Caco-2 (cell line): ENCODE results near the gene CRELD1. TPM values are rescaled to one million over a fixed set of nuclear protein-coding genes. Genes with fewer than 3 reads are reported as not detected.
A peak's percentile ranks its signal among the peaks of the same experiment; 100 is the strongest.

Source experiments
- BruUV-seq: library from RNA; stranded (reverse); fragments of 400-500 nt; replicated peaks from 2 replicates; lab custom pipeline; 2021; lab: Mats Ljungman, UMichigan
- CTCF ChIA-PET: fragments of 300-600 bp; sonication (Branson Sonifier 250); formaldehyde crosslinking; loops from one replicate; lab custom pipeline; 2022; ENCODE audit warnings: antibody characterized with exemption; lab: Charles Lee
- POLR2A ChIA-PET: fragments of 300-600 bp; sonication (Branson Sonifier 250); formaldehyde crosslinking; loops from one replicate; lab custom pipeline; 2022; ENCODE audit warnings: antibody characterized with exemption; lab: Charles Lee
- DNase-seq, 2 experiments: peaks; one replicate each; pipeline versions ENCODE4 v3.0.0 to v3.0.0-alpha.2; 2020 to 2022
- H3K27me3 ChIP-seq: replicated peaks from 2 replicates; pipeline ENCODE4 v1.6.0; 2011; ENCODE audit warnings: low read length; ENCODE audit not compliant: control insufficient read depth, insufficient read depth
- H3K36me3 ChIP-seq: 2 replicates; pipeline ENCODE4 v1.5.1; 2011; ENCODE audit warnings: low read length; ENCODE audit not compliant: control insufficient read depth, insufficient read depth
- H3K4me1 ChIP-seq: fragments of 250-450 bp; sonication (Bioruptor Pico); 2 replicates; pipeline ENCODE4 v1.5.1; 2020; ENCODE audit warnings: mild to moderate bottlenecking
- H3K4me3 ChIP-seq: 2 replicates; pipeline ENCODE4 v1.5.1; 2011; ENCODE audit warnings: low read depth, mild to moderate bottlenecking, control low read depth, low read length
- H3K9me3 ChIP-seq: fragments of 250-450 bp; sonication (Bioruptor Pico); 2 replicates; pipeline ENCODE4 v1.5.1; 2020; ENCODE audit warnings: mild to moderate bottlenecking, moderate library complexity
- H3K27ac Mint-ChIP-seq: one replicate; pipeline ENCODE4 v1.8.0; 2022; ENCODE audit warnings: mixed read lengths; ENCODE audit not compliant: unreplicated experiment
- H3K27me3 Mint-ChIP-seq: one replicate; pipeline ENCODE4 v1.8.0; 2022; ENCODE audit warnings: mixed read lengths; ENCODE audit not compliant: insufficient read depth, unreplicated experiment
- H3K36me3 Mint-ChIP-seq: one replicate; pipeline ENCODE4 v1.8.0; 2022; ENCODE audit warnings: mild to moderate bottlenecking, mixed read lengths; ENCODE audit not compliant: insufficient read depth, unreplicated experiment
- H3K4me1 Mint-ChIP-seq: one replicate; pipeline ENCODE4 v1.8.0; 2022; ENCODE audit warnings: low read depth, mixed read lengths; ENCODE audit not compliant: unreplicated experiment
- H3K4me3 Mint-ChIP-seq: one replicate; pipeline ENCODE4 v1.8.0; 2022; ENCODE audit warnings: mild to moderate bottlenecking, moderate library complexity, mixed read lengths; ENCODE audit not compliant: unreplicated experiment
- H3K9me3 Mint-ChIP-seq: one replicate; pipeline ENCODE4 v1.8.0; 2022; ENCODE audit warnings: mixed read lengths; ENCODE audit not compliant: unreplicated experiment
- intact Hi-C: fragments of 100-400 bp; cut with micrococcal nuclease; formaldehyde crosslinking; loops from one replicate; pipeline ENCODE4 v1.10.0; 2022; ENCODE audit not compliant: unreplicated experiment
- total RNA-seq: library from RNA; stranded (reverse); gene quantifications from 2 replicates; pipeline ENCODE4 v1.2.3, GENCODE V29; 2022
- TF ChIP-seq, protein P1 (sequence below), 2 experiments: fragments of 200-600 bp in 1 of 2; IDR thresholded peaks; 1 replicate in 1 of 2; 2 replicates in 1 of 2; pipeline versions ENCODE4 v1.5.1 to v1.8.0; 2011 to 2022; ENCODE audit warnings: antibody characterized with exemption in 1 of 2, control low read depth in 1 of 2, inconsistent platforms in 1 of 2, low read depth in 1 of 2, low read length in 1 of 2, mild to moderate bottlenecking in 1 of 2, moderate library complexity in 1 of 2; ENCODE audit not compliant: insufficient read depth in 1 of 2, severe bottlenecking in 1 of 2, unreplicated experiment in 1 of 2

The CRELD1 gene
- total RNA-seq, 1 experiment from 2014 or later: 18.3 TPM

GRCh38 chr3:9897408-9898372 is 35.9 kb upstream of the CRELD1 start:
- peak overlapping the region; percentile 84 for H3K27ac Mint-ChIP-seq
- Histone ChIP-seq H3K4me1 (peaks cover 64% of the 10 kb centered on the region), H3K27me3 (no peaks in the 10 kb centered on the region), H3K4me3 (no peak overlapping the region), H3K36me3 (no peaks in the 10 kb centered on the region; the same call in none of the 2 replicates), H3K9me3 (peaks cover 4% of the 10 kb centered on the region)
- peaks cover 67% of the 10 kb centered on the region for H3K36me3 Mint-ChIP-seq
- H3K9me3 Mint-ChIP-seq: no peaks in the 10 kb centered on the region
- ChIA-PET CTCF (interaction anchor here (0.6 to 1.4 kb wide), 9 partner anchors 13 to 49 kb away, joined by 3 to 14 read pairs (median 8); partner anchors contain the start of genes CRELD1 and IL17RC), POLR2A (interaction anchor here (0.5 to 1.7 kb wide), 7 partner anchors 13 to 105 kb away, joined by 3 to 17 read pairs (median 6); partner anchors contain the start of genes ARPC4, CRELD1 and TADA3)
- intact Hi-C loops: loop anchor here (1.0 to 5.0 kb wide), 3 partner anchors 7 to 55 kb away; partner anchors contain the start of genes JAGN1 and RPUSD3
- no peaks in the 10 kb centered on the region for H3K27me3 Mint-ChIP-seq
- peaks cover 34% of the 10 kb centered on the region for H3K4me1 Mint-ChIP-seq
- DNase-seq: peak; percentile 84 to 91
- peak overlapping the region; percentile 17 for H3K4me3 Mint-ChIP-seq
- TF ChIP-seq, protein P1, sequence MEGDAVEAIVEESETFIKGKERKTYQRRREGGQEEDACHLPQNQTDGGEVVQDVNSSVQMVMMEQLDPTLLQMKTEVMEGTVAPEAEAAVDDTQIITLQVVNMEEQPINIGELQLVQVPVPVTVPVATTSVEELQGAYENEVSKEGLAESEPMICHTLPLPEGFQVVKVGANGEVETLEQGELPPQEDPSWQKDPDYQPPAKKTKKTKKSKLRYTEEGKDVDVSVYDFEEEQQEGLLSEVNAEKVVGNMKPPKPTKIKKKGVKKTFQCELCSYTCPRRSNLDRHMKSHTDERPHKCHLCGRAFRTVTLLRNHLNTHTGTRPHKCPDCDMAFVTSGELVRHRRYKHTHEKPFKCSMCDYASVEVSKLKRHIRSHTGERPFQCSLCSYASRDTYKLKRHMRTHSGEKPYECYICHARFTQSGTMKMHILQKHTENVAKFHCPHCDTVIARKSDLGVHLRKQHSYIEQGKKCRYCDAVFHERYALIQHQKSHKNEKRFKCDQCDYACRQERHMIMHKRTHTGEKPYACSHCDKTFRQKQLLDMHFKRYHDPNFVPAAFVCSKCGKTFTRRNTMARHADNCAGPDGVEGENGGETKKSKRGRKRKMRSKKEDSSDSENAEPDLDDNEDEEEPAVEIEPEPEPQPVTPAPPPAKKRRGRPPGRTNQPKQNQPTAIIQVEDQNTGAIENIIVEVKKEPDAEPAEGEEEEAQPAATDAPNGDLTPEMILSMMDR (IDR thresholded peaks at IDR 0.05; ENCODE audit: insufficient read depth in 1 of 2, low read depth in 1 of 2, low read length in 1 of 2, severe bottlenecking in 1 of 2, unreplicated experiment in 1 of 2): no peak
- BruUV-seq: TSS peak; percentile 92

DNA sequence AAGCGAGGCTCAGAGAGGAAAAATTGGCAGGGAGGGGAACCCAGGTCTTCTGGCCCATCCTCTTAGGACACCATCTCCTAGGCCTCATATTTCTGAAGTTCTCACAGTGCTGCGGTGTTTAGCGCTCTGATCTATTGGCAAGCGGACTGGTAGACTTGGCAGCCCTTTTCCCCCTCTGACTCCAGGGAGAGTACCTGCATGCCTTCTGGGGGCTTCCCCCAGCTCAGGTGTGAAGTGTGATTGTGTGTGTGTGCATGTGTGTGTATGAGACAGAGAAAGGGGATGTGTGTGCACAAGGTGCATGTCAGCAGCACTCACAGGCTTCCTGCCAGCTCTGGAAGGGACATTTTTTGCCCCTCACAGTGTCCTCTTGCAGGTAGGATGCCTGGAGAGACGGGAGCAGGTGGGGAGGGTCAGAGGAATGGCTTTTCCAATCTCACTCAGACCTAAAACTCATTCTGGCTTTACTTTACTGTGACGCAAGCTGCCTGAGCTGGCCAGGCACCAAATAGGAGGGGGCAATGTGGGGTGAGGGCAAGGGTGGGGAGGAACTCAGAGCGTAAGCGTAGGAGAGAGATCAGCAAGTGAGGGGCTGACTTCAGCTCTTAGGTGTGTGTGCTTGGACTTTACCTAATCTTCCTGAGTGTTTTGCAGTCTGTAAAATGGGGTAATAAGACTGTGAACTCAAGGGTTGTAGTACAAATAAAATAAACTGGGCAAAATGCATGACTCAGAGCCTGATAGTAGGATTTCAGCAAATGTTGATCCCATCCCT is 35.0 kb upstream of the CRELD1 start:
- Histone ChIP-seq H3K36me3 (no peaks in the 10 kb centered on the region; the same call in 1 of the 2 replicates), H3K4me3 (no peak overlapping the region), H3K9me3 (peaks cover 4% of the 10 kb centered on the region), H3K27me3 (no peaks in the 10 kb centered on the region), H3K4me1 (peaks cover 64% of the 10 kb centered on the region)
- peak overlapping the region; percentile 84 for H3K27ac Mint-ChIP-seq
- ChIA-PET CTCF (interaction anchor here (1.0 to 1.4 kb wide), 6 partner anchors 14 to 48 kb away, joined by 6 to 14 read pairs (median 10); partner anchors contain the start of genes CRELD1 and IL17RC), POLR2A (interaction anchor here (0.6 to 1.7 kb wide), 5 partner anchors 14 to 81 kb away, joined by 4 to 17 read pairs (median 15); partner anchors contain the start of gene CRELD1)
- H3K27me3 Mint-ChIP-seq: no peaks in the 10 kb centered on the region
- intact Hi-C loops: loop anchor here (1.0 to 5.0 kb wide), 3 partner anchors 8 to 56 kb away; partner anchors contain the start of genes JAGN1 and RPUSD3
- H3K4me3 Mint-ChIP-seq: peak overlapping the region; percentile 17
- peaks cover 28% of the 10 kb centered on the region for H3K4me1 Mint-ChIP-seq
- TF ChIP-seq, protein P1 (IDR thresholded peaks at IDR 0.05; ENCODE audit: insufficient read depth in 1 of 2, low read depth in 1 of 2, low read length in 1 of 2, severe bottlenecking in 1 of 2, unreplicated experiment in 1 of 2): no peak
- peaks cover 57% of the 10 kb centered on the region for H3K36me3 Mint-ChIP-seq
- no peak for DNase-seq
- H3K9me3 Mint-ChIP-seq: no peaks in the 10 kb centered on the region
- no TSS peak for BruUV-seq
